H1 (cell line): ENCODE results near the gene VWA1. TPM values are rescaled to one million over a fixed set of nuclear protein-coding genes. Genes with fewer than 3 reads are reported as not detected.

ENCODE experiments used
- CTCF ChIA-PET: fragments of 300-600 bp; sonication (Branson Sonifier 250); formaldehyde crosslinking; loops from one replicate; lab custom pipeline; 2021; ENCODE audit not compliant: partially characterized antibody; lab: Charles Lee
- POLR2A ChIA-PET: fragments of 300-600 bp; sonication (Branson Sonifier 250); formaldehyde crosslinking; loops from one replicate; lab custom pipeline; 2021; ENCODE audit warnings: inconsistent platforms; ENCODE audit not compliant: partially characterized antibody; lab: Charles Lee
- DNase-seq, 2 experiments: peaks; one replicate each; pipeline versions ENCODE4 v3.0.0 to v3.0.0-alpha.2; 2010 to 2022; ENCODE audit warnings: low spot score in 2 of 2, low read depth in 1 of 2, mixed read lengths in 1 of 2
- FAIRE-seq: peaks from 2 replicates; lab custom pipeline; 2011; peaks lifted over from hg19 to GRCh38; lab: Jason Lieb, UNC
- H2AFZ ChIP-seq: 2 replicates; pipeline ENCODE4 v1.8.1; 2012; ENCODE audit warnings: low read length, inconsistent platforms
- H2AK5ac ChIP-seq: 2 replicates; pipeline ENCODE4 v1.6.1; 2013; ENCODE audit warnings: low read depth, low read length
- H2BK120ac ChIP-seq: replicated peaks from 2 replicates; pipeline ENCODE3; 2013; ENCODE audit warnings: low read depth, low read length, inconsistent platforms
- H2BK12ac ChIP-seq: 2 replicates; pipeline ENCODE4 v1.6.1; 2013; ENCODE audit warnings: low read depth, low read length
- H2BK15ac ChIP-seq: 2 replicates; pipeline ENCODE4 v1.6.1; 2013; ENCODE audit warnings: low read length
- H2BK20ac ChIP-seq: 2 replicates; pipeline ENCODE4 v1.6.1; 2013; ENCODE audit warnings: low read length
- H2BK5ac ChIP-seq: 2 replicates; pipeline ENCODE4 v1.6.1; 2013; ENCODE audit warnings: low read depth, low read length
- H3K14ac ChIP-seq: 2 replicates; pipeline ENCODE4 v1.6.1; 2013; ENCODE audit warnings: inconsistent platforms; ENCODE audit not compliant: insufficient read length
- H3K18ac ChIP-seq: 2 replicates; pipeline ENCODE4 v1.6.1; 2013; ENCODE audit warnings: low read length; ENCODE audit errors: extremely low read depth
- H3K23ac ChIP-seq: 2 replicates; pipeline ENCODE4 v1.6.1; 2013; ENCODE audit warnings: inconsistent platforms; ENCODE audit not compliant: insufficient read length
- H3K23me2 ChIP-seq: 2 replicates; pipeline ENCODE4 v1.6.1; 2013; ENCODE audit warnings: low read depth, low read length
- H3K27ac ChIP-seq: 2 replicates; pipeline ENCODE4 v1.6.1; 2011; ENCODE audit warnings: low read depth, low read length, inconsistent platforms
- H3K27me3 ChIP-seq, 4 experiments: replicated peaks in 1 of 4; 1 replicate in 1 of 4; 2 replicates in 3 of 4; pipeline versions ENCODE4 v1.6.1 to v1.8.1; 2011 to 2013; ENCODE audit warnings: low read length in 3 of 4, mild to moderate bottlenecking in 3 of 4, inconsistent platforms in 2 of 4, mixed read lengths in 2 of 4, moderate library complexity in 1 of 4; ENCODE audit not compliant: control insufficient read depth in 3 of 4, insufficient read depth in 3 of 4; ENCODE audit errors: extremely low read depth in 1 of 4
- H3K36me3 ChIP-seq, 4 experiments: 2 replicates each; pipeline versions ENCODE4 v1.6.1 to v1.8.1; 2011 to 2013; ENCODE audit warnings: mild to moderate bottlenecking in 4 of 4, low read length in 3 of 4, moderate library complexity in 2 of 4, control low read depth in 1 of 4, inconsistent platforms in 1 of 4; ENCODE audit not compliant: insufficient read depth in 4 of 4, control insufficient read depth in 2 of 4
- H3K4ac ChIP-seq: replicated peaks from 2 replicates; pipeline ENCODE3; 2013; ENCODE audit warnings: low read length, low read depth, mixed read lengths, inconsistent platforms; ENCODE audit not compliant: insufficient read length
- H3K4me1 ChIP-seq, 4 experiments: replicated peaks in 1 of 4; 1 replicate in 1 of 4; 2 replicates in 3 of 4; pipeline versions ENCODE4 v1.6.1 to v1.8.1; 2011 to 2013; ENCODE audit warnings: low read length in 3 of 4, inconsistent platforms in 2 of 4, mixed read lengths in 1 of 4; ENCODE audit not compliant: insufficient read depth in 4 of 4, control insufficient read depth in 3 of 4
- H3K4me2 ChIP-seq, 2 experiments: 2 replicates each; pipeline versions ENCODE4 v1.6.1 to v1.8.1; 2011 to 2013; ENCODE audit warnings: low read depth in 2 of 2, low read length in 2 of 2, control low read depth in 1 of 2, inconsistent platforms in 1 of 2, mild to moderate bottlenecking in 1 of 2; ENCODE audit not compliant: insufficient read depth in 1 of 2
- H3K4me3 ChIP-seq, 4 experiments: fragments of 200-600, 300-600 bp in 1 of 4; sonication (generic), shearing (Covaris generic), sonication (Bioruptor Twin) in 1 of 4; 2 replicates each; pipeline versions ENCODE4 v1.5.1 to v1.8.1; 2011 to 2016; ENCODE audit warnings: low read length in 4 of 4, low read depth in 3 of 4, control low read depth in 2 of 4, inconsistent platforms in 2 of 4, mild to moderate bottlenecking in 2 of 4, mixed read lengths in 1 of 4, moderate library complexity in 1 of 4; ENCODE audit not compliant: insufficient read depth in 2 of 4; ENCODE audit errors: extremely low read depth in 1 of 4
- H3K56ac ChIP-seq: replicated peaks from 2 replicates; pipeline ENCODE3; 2013; ENCODE audit warnings: low read depth, mild to moderate bottlenecking, mixed read lengths, low read length, inconsistent platforms; ENCODE audit not compliant: insufficient read length
- H3K79me1 ChIP-seq: 2 replicates; pipeline ENCODE4 v1.6.1; 2013; ENCODE audit warnings: low read depth, low read length, control low read depth
- H3K79me2 ChIP-seq, 2 experiments: 2 replicates each; pipeline versions ENCODE4 v1.6.1 to v1.8.1; 2012 to 2013; ENCODE audit warnings: low read length in 2 of 2, mild to moderate bottlenecking in 2 of 2, inconsistent platforms in 1 of 2; ENCODE audit not compliant: insufficient read depth in 2 of 2, control insufficient read depth in 1 of 2
- H3K9ac ChIP-seq, 4 experiments: replicated peaks in 1 of 4; 1 replicate in 1 of 4; 2 replicates in 3 of 4; pipeline versions ENCODE4 v1.6.1 to v1.8.1; 2011 to 2013; ENCODE audit warnings: low read depth in 3 of 4, low read length in 3 of 4, control low read depth in 2 of 4, mild to moderate bottlenecking in 2 of 4, moderate library complexity in 2 of 4, inconsistent platforms in 1 of 4; ENCODE audit errors: extremely low read depth in 1 of 4
- H3K9me3 ChIP-seq, 2 experiments: 2 replicates each; pipeline versions ENCODE4 v1.6.1 to v1.8.1; 2012 to 2013; ENCODE audit warnings: mild to moderate bottlenecking in 2 of 2, moderate library complexity in 2 of 2, control low read depth in 1 of 2, inconsistent platforms in 1 of 2, low read depth in 1 of 2, low read length in 1 of 2, mixed read lengths in 1 of 2; ENCODE audit not compliant: insufficient read depth in 2 of 2
- H4K20me1 ChIP-seq, 2 experiments: replicated peaks in 1 of 2; 2 replicates each; pipeline versions ENCODE3 to v1.8.1; 2011 to 2013; ENCODE audit warnings: inconsistent platforms in 2 of 2, low read length in 2 of 2, mild to moderate bottlenecking in 1 of 2; ENCODE audit not compliant: insufficient read depth in 2 of 2, control insufficient read depth in 1 of 2
- H4K5ac ChIP-seq: 2 replicates; pipeline ENCODE4 v1.6.1; 2013; ENCODE audit warnings: low read length, low read depth, mixed read lengths, inconsistent platforms; ENCODE audit not compliant: insufficient read length
- H4K8ac ChIP-seq: 2 replicates; pipeline ENCODE4 v1.8.0; 2013; ENCODE audit warnings: mild to moderate bottlenecking, moderate library complexity, low read length, inconsistent platforms; ENCODE audit not compliant: insufficient read depth; ENCODE audit errors: extremely low read depth
- H4K91ac ChIP-seq: replicated peaks from 2 replicates; pipeline ENCODE3; 2013; ENCODE audit warnings: low read length, mixed read lengths, inconsistent platforms; ENCODE audit not compliant: insufficient read length
- RAD21 ChIP-seq, 2 experiments: IDR thresholded peaks in 1 of 2; conservative IDR thresholded peaks in 1 of 2; 2 replicates each; pipeline ENCODE4 v1.6.1; 2011; ENCODE audit warnings: low read depth in 2 of 2, low read length in 2 of 2, improper control_type of control experiment in 1 of 2, inconsistent platforms in 1 of 2, mild to moderate bottlenecking in 1 of 2, moderate library complexity in 1 of 2
- TEAD4 ChIP-seq: IDR thresholded peaks from 2 replicates; pipeline ENCODE4 v1.6.1; 2012; ENCODE audit warnings: low read depth, low read length, inconsistent platforms, mixed read lengths
- WGBS, 2 experiments: shearing (Covaris generic) in 1 of 2; methylation state at CpG; one replicate each; pipeline versions ENCODE4 v1.1.6 to v1.1.7; 2013 to 2015; ENCODE audit warnings: low lambda C conversion rate in 2 of 2, mixed read lengths in 2 of 2, inconsistent platforms in 1 of 2, low coverage in 1 of 2, missing lambda C conversion rate in 1 of 2; ENCODE audit not compliant: insufficient replicate concordance in 2 of 2, insufficient coverage in 1 of 2, insufficient read length in 1 of 2; ENCODE audit errors: extremely low coverage in 1 of 2, missing lambda C conversion rate in 1 of 2; 5-methylcytosine and 5-hydroxymethylcytosine counted together
- polyA plus RNA-seq, 7 experiments: library from polyadenylated mRNA; depleted of rRNA in 3 of 7; stranded (reverse) in 5 of 7; unstranded in 2 of 7; fragments of >200 nt in 5 of 7; fragments of 200-250 nt in 2 of 7; gene quantifications; 1 replicate in 5 of 7; 2 replicates in 1 of 7; 4 replicates in 1 of 7; pipeline versions ENCODE4 v1.2.1 to v1.2.3, GENCODE V29; 2011 to 2013; ENCODE audit warnings: missing spikeins in 2 of 7, mixed read lengths in 2 of 7
- total RNA-seq: library from RNA; stranded (reverse); fragmentation: NEBNext Ultra II Directional; extraction: Animal tissue kit (Norgen Biotek cat#: 25700); gene quantifications from 2 replicates; pipeline ENCODE4 v1.2.1, GENCODE V29; 2021

The VWA1 gene
- total and polyA plus RNA-seq, 2 of the 8 experiments (the other 6 are each of a cell fraction or from before 2014, with no cell fraction given) = 16.0 to 36.6 TPM

DNA sequence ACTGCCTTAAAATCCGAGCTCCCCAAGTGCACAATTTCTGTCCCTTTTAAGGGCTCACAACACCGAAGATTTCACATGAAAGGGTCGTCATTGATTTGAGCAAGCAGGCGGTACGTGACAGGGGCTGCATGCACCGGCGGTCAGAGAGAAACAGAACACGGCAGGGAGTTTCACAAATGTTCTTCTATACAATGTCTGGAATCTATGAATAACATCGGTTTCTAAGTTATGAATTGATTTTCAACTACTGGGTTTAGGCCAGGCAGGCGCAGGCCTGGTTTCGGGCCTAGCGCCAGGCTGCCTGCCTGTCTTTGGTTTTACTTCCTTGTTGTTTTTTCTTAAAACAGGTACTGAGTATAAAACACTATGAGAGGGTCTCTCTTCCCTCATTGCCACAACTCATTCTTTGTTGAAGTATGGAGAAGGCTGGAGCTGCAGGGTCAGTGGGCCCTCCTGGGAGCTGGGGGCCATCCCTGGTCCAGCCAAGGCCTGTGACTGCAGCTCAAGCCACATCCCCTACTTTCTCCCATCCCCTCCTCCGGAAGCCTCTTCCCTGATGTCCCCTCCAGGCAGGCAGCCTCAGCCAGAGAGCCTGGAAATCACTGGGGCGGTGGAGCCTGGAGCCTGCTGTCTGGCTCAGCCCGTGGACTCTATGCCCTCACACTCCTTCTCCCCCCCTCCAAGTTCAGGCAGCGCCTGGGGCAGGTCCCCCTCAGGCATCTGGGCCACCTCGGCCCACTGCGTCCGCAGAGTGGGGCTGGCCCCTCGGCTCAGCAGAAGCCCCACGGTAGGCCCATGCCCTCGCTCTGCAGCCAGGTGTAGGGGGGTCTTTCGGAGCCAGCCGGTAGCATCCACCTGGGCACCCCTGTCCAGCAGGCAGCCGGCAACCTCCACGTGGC lies 16.8 kb upstream of the VWA1 start:
- no peak for DNase-seq
- H2BK12ac ChIP-seq = peak overlapping the region; percentile 90; the same call in 1 of the 2 replicates
- H3K9me3 ChIP-seq = no peaks in the 10 kb centered on the region

More for the DNA sequence above, 16.8 kb upstream of the VWA1 start:
- CTCF ChIA-PET = interaction anchor here (0.9 to 1.6 kb wide), 5 partner anchors 10 to 20 kb away, joined by 3 to 5 read pairs (median 3); no protein-coding TSS in a partner anchor
- H2AFZ ChIP-seq = no peak overlapping the region
- POLR2A ChIA-PET = interaction anchor here (0.7 to 1.7 kb wide), 9 partner anchors 8 to 84 kb away, joined by 3 to 6 read pairs (median 3); partner anchors contain the start of gene VWA1
- H3K4ac ChIP-seq = peak overlapping the region; percentile 38
- TF ChIP-seq TEAD4 (no peak), RAD21 (IDR thresholded peaks at IDR 0.05 in 1 of 2, conservative IDR thresholded peaks at IDR 0.05 in 1 of 2; ENCODE audit: low read depth in 2 of 2, low read length in 2 of 2) (no peak)
- peak overlapping the region; percentile 92; the same call in 1 of the 2 replicates for H2AK5ac ChIP-seq
- H2BK5ac ChIP-seq = peak overlapping the region; percentile 71; the same call in 1 of the 2 replicates
- no peak overlapping the region for H3K56ac ChIP-seq
- no peaks in the 10 kb centered on the region; a peak in 2 of 7 replicates for H3K27me3 ChIP-seq
- no peaks in the 10 kb centered on the region for H3K36me3 ChIP-seq
- no peak overlapping the region; the same call in 1 of the 2 replicates for H3K18ac ChIP-seq
- no peaks in the 10 kb centered on the region for H4K20me1 ChIP-seq
- no peak overlapping the region for H3K14ac ChIP-seq
- 0 out of 4 replicates have a peak overlapping the region, but pooled peaks have one; percentile 44 to 65 for H3K4me2 ChIP-seq
- no peak overlapping the region for H3K27ac ChIP-seq
- H3K4me1 ChIP-seq = peaks cover 0 to 29% (median 23%) of the 10 kb centered on the region in 4 experiments; a peak in 6 of 7 replicates
- H2BK120ac ChIP-seq = peak overlapping the region; percentile 43
- no peak overlapping the region for H3K23ac ChIP-seq
- H4K5ac ChIP-seq = peak overlapping the region; percentile 57
- H3K23me2 ChIP-seq = peaks cover 6% of the 10 kb centered on the region; the same call in 1 of the 2 replicates
- H3K9ac ChIP-seq = no peak overlapping the region
- no peak overlapping the region for H3K4me3 ChIP-seq
- H3K79me2 ChIP-seq = no peaks in the 10 kb centered on the region
- H2BK20ac ChIP-seq = no peak overlapping the region
- H2BK15ac ChIP-seq = peak overlapping the region; percentile 100; the same call in 1 of the 2 replicates
- 95% methylated on average over 20 of the region's 26 CpGs; no CpG with 5 or more reads in 1 of the 2 experiments for WGBS, 2 experiments
- H4K91ac ChIP-seq = peak overlapping the region; percentile 89
- H4K8ac ChIP-seq = peak overlapping the region; percentile 14
- no peak for FAIRE-seq
- no peaks in the 10 kb centered on the region for H3K79me1 ChIP-seq
